ENCODE data around the gene GAL3ST2. TPM values are rescaled to one million over a fixed set of nuclear protein-coding genes. Genes with fewer than 3 reads are reported as not detected.

GAL3ST2 gene
- total RNA-seq, 1 experiment from 2014 or later = not detected

DNA sequence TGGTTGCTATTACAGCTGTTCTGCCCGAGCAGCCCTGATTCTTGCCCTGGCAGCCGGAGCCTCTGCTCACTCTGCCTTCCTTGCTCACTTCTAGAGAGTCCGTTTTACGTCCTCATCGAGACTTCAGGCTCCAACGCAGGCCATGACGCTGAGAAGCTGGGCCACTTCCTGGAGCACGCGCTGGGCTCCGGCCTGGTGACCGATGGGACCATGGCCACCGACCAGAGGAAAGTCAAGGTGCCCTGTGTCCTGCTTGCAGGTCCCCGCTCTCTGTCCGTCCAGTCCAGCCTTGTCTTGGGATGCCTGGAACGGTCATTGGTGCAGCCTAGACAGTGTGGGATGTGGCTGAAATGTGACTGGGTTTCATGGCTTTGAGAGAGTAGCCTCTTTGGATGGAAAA is 25.5 kb upstream of the GAL3ST2 start:
- intact Hi-C loops (cut with micrococcal nuclease) = no loop called here
- DNase-seq = no peak

DNA sequence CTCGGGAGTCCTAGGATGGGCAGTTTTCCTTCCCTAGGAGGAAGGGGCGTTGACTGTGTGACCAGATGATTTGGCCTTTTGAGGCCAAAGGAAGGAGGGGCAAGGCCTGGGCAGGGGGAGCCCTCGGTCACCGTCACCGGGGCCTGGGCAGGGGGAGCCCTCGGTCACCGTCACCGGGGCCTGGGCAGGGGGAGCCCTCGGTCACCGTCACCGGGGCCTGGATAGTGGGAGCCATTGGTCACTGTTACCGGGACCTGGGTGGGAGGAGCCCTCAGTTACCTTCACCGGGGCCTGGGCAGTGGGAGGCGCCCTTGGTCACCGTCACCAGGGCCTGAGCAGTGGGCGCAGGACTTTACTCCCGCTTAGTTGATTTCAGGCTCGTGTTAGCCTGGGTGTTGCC is 24.8 kb upstream of the GAL3ST2 start:
- no peak overlapping the region for H3K4me2 ChIP-seq (ENCODE audit: low read length)
- no peaks in the 10 kb centered on the region for H3F3A ChIP-seq (ENCODE audit: low read length, unreplicated experiment)
- H3K36me3 ChIP-seq (ENCODE audit: low read depth, low read length) = no peaks in the 10 kb centered on the region
- CTCF ChIA-PET = no interaction called here
- H4K20me1 ChIP-seq (ENCODE audit: low read length) = no peaks in the 10 kb centered on the region
- POLR2A ChIA-PET (ENCODE audit: unreplicated experiment) = no interaction called here
- no peak overlapping the region for H2AFZ ChIP-seq (ENCODE audit: low read length)
- no peaks in the 10 kb centered on the region for H3K27me3 ChIP-seq (ENCODE audit: low read length)
- TF ChIP-seq, protein P1, sequence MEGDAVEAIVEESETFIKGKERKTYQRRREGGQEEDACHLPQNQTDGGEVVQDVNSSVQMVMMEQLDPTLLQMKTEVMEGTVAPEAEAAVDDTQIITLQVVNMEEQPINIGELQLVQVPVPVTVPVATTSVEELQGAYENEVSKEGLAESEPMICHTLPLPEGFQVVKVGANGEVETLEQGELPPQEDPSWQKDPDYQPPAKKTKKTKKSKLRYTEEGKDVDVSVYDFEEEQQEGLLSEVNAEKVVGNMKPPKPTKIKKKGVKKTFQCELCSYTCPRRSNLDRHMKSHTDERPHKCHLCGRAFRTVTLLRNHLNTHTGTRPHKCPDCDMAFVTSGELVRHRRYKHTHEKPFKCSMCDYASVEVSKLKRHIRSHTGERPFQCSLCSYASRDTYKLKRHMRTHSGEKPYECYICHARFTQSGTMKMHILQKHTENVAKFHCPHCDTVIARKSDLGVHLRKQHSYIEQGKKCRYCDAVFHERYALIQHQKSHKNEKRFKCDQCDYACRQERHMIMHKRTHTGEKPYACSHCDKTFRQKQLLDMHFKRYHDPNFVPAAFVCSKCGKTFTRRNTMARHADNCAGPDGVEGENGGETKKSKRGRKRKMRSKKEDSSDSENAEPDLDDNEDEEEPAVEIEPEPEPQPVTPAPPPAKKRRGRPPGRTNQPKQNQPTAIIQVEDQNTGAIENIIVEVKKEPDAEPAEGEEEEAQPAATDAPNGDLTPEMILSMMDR (conservative IDR thresholded peaks at IDR 0.05; ENCODE audit: low read depth, low read length) = no peak
- TF ChIP-seq EZH2 (IDR thresholded peaks at IDR 0.05; ENCODE audit: low read length, unreplicated experiment) (no peak), EZH2phosphoT487 (IDR thresholded peaks at IDR 0.05; ENCODE audit: borderline replicate concordance, low read length) (no peak)
- no peak overlapping the region for H3K4me3 ChIP-seq (ENCODE audit: low read length)
- intact Hi-C loops (cut with micrococcal nuclease) = no loop called here
- no peak for DNase-seq
- H3K9ac ChIP-seq (ENCODE audit: low read length) = no peak overlapping the region
- no peak overlapping the region for H3K27ac ChIP-seq (ENCODE audit: low read length)
- H3K79me2 ChIP-seq (ENCODE audit: low read length) = no peaks in the 10 kb centered on the region
- no peaks in the 10 kb centered on the region for H3K9me2 ChIP-seq (replicated peaks; ENCODE audit: low read length)
- no peaks in the 10 kb centered on the region for H3K9me3 ChIP-seq (ENCODE audit: low read length)
- no TSS peak for BruUV-seq (replicated peaks)
- no peak for ATAC-seq
- no peaks in the 10 kb centered on the region for H3K4me1 ChIP-seq (ENCODE audit: insufficient read depth, low read length)

More for the DNA sequence above, 25.5 kb upstream of the GAL3ST2 start:
- Histone ChIP-seq H3K79me2 (ENCODE audit: low read length) (no peaks in the 10 kb centered on the region), H3K27me3 (ENCODE audit: low read length) (no peaks in the 10 kb centered on the region), H3K9me3 (ENCODE audit: low read length) (no peaks in the 10 kb centered on the region), H3K4me1 (ENCODE audit: insufficient read depth, low read length) (no peaks in the 10 kb centered on the region), H3F3A (ENCODE audit: low read length, unreplicated experiment) (no peaks in the 10 kb centered on the region), H3K9me2 (replicated peaks; ENCODE audit: low read length) (no peaks in the 10 kb centered on the region), H3K4me2 (ENCODE audit: low read length) (no peak overlapping the region), H3K9ac (ENCODE audit: low read length) (no peak overlapping the region), H3K4me3 (ENCODE audit: low read length) (no peak overlapping the region), H3K36me3 (ENCODE audit: low read depth, low read length) (no peaks in the 10 kb centered on the region), H3K27ac (ENCODE audit: low read length) (no peak overlapping the region), H2AFZ (ENCODE audit: low read length) (no peak overlapping the region), H4K20me1 (ENCODE audit: low read length) (no peaks in the 10 kb centered on the region)
- ChIA-PET CTCF (no interaction called here), POLR2A (ENCODE audit: unreplicated experiment) (no interaction called here)
- BruUV-seq (replicated peaks) = no TSS peak
- no peak for ATAC-seq
- TF ChIP-seq EZH2 (IDR thresholded peaks at IDR 0.05; ENCODE audit: low read length, unreplicated experiment) (no peak), EZH2phosphoT487 (IDR thresholded peaks at IDR 0.05; ENCODE audit: borderline replicate concordance, low read length) (no peak)
- TF ChIP-seq, protein P1 (conservative IDR thresholded peaks at IDR 0.05; ENCODE audit: low read depth, low read length) = no peak

DNA sequence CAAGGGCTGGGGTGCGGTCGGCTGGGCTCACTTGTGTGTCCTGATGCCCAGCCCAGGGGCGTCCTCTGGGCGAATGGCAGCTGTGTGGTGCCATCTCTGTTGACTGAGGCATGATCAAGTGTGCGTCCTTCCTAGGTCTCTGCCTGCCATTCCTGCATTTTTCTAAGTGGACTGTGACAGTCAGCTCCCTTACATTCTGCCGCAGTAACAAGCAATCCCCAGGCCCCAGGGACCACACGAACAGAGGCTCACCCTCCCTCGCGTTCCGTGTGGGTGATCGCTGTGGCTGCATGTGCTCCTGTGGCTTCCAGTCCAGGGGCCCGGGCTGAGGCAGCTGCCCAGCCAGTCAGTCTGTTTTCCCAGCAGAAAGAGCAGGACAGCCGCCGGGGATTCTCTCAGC is 24.4 kb upstream of the GAL3ST2 start:
- no peaks in the 10 kb centered on the region for H4K20me1 ChIP-seq (ENCODE audit: low read length)
- H2AFZ ChIP-seq (ENCODE audit: low read length) = no peak overlapping the region
- H3K9ac ChIP-seq (ENCODE audit: low read length) = no peak overlapping the region
- H3K79me2 ChIP-seq (ENCODE audit: low read length) = no peaks in the 10 kb centered on the region
- no TSS peak for BruUV-seq (replicated peaks)
- POLR2A ChIA-PET (ENCODE audit: unreplicated experiment) = no interaction called here
- no peak for ATAC-seq
- H3K4me1 ChIP-seq (ENCODE audit: insufficient read depth, low read length) = no peaks in the 10 kb centered on the region
- no peak for DNase-seq
- TF ChIP-seq, protein P1 (conservative IDR thresholded peaks at IDR 0.05; ENCODE audit: low read depth, low read length) = no peak
- no peak for TF ChIP-seq EZH2phosphoT487 (IDR thresholded peaks at IDR 0.05; ENCODE audit: borderline replicate concordance, low read length)
- no peak for TF ChIP-seq EZH2 (IDR thresholded peaks at IDR 0.05; ENCODE audit: low read length, unreplicated experiment)
- no peak overlapping the region for H3K27ac ChIP-seq (ENCODE audit: low read length)
- CTCF ChIA-PET = no interaction called here
- no peaks in the 10 kb centered on the region for H3K9me3 ChIP-seq (ENCODE audit: low read length)
- H3K4me3 ChIP-seq (ENCODE audit: low read length) = no peak overlapping the region
- H3K9me2 ChIP-seq (replicated peaks; ENCODE audit: low read length) = no peaks in the 10 kb centered on the region
- no peaks in the 10 kb centered on the region for H3K36me3 ChIP-seq (ENCODE audit: low read depth, low read length)
- H3K27me3 ChIP-seq (ENCODE audit: low read length) = no peaks in the 10 kb centered on the region
- no peaks in the 10 kb centered on the region for H3F3A ChIP-seq (ENCODE audit: low read length, unreplicated experiment)
- no peak overlapping the region for H3K4me2 ChIP-seq (ENCODE audit: low read length)
- intact Hi-C loops (cut with micrococcal nuclease) = no loop called here

Measured in PC-3 (cell line).